ENCODE data around the gene MEIOC.

DNA sequence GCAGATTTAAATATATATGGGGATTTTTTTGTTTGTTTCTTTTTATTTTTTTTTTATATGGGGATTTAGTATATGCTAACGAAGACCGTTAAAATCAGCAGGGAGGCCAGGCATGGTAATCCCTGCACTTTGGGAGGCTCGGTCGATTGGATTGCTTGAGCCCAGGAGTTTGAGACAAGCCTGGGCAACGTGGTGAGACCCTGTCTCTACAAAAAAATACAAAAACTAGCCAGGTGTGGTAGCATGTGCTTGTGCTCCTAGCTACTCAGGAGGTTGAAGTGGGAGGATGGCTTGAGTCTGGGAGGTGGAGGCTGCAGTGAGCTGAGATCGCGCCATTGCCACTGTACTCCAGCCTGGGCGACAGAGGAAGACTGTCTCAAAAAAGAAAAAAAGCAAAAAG is 22.3 kb upstream of the MEIOC start:
- TF ChIP-seq CTCF (IDR thresholded peaks at IDR 0.05; ENCODE audit: low read depth, low read length, poor library complexity, severe bottlenecking) (no peak), EZH2phosphoT487 (IDR thresholded peaks at IDR 0.05; ENCODE audit: borderline replicate concordance, low read length) (no peak)

Data from DOHH2 (cell line).